ENCODE data around the gene POLR3GL. TPM values are rescaled to one million over a fixed set of nuclear protein-coding genes. Genes with fewer than 3 reads are reported as not detected.

Gene POLR3GL
- total RNA-seq, 1 donor from 2014 or later = 12.0 TPM

DNA sequence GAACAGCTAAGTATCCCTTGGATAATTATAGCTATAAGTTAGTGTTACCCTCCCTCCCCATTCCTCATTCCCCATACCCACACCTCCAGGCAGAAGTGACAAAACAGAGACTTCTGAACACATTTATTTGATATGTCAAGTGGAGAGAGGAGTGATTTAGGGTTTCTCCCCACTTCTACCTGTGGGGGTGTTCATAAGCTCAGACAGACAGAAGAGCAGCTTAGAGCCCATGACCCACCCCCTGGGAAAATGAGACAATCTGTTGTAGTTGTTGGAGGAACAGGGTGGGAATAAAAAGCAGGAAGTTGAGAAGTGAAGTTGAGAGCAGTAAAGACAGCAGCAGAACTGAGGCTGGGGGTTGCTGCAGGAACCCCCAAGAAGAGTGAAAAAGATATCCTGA, 5.2 kb upstream of the POLR3GL start:
- peaks cover 26% of the 10 kb centered on the region for H3F3A ChIP-seq (ENCODE audit: low read depth)
- H3K4me1 Mint-ChIP-seq = peaks cover 67% of the 10 kb centered on the region
- H3K79me2 ChIP-seq (ENCODE audit: low read depth) = no peaks in the 10 kb centered on the region
- H4K20me1 ChIP-seq (ENCODE audit: low read depth) = no peaks in the 10 kb centered on the region
- H3K4me2 ChIP-seq = no peak overlapping the region
- no peak overlapping the region for H2AFZ ChIP-seq (replicated peaks)
- no peaks in the 10 kb centered on the region for H3K9me3 ChIP-seq (ENCODE audit: low read depth)
- H3K27me3 ChIP-seq = peaks cover 89% of the 10 kb centered on the region
- DNase-seq (ENCODE audit: low spot score) = no peak
- no peaks in the 10 kb centered on the region for H3K9me3 Mint-ChIP-seq
- TF ChIP-seq, protein P1, sequence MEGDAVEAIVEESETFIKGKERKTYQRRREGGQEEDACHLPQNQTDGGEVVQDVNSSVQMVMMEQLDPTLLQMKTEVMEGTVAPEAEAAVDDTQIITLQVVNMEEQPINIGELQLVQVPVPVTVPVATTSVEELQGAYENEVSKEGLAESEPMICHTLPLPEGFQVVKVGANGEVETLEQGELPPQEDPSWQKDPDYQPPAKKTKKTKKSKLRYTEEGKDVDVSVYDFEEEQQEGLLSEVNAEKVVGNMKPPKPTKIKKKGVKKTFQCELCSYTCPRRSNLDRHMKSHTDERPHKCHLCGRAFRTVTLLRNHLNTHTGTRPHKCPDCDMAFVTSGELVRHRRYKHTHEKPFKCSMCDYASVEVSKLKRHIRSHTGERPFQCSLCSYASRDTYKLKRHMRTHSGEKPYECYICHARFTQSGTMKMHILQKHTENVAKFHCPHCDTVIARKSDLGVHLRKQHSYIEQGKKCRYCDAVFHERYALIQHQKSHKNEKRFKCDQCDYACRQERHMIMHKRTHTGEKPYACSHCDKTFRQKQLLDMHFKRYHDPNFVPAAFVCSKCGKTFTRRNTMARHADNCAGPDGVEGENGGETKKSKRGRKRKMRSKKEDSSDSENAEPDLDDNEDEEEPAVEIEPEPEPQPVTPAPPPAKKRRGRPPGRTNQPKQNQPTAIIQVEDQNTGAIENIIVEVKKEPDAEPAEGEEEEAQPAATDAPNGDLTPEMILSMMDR (IDR thresholded peaks at IDR 0.05) = no peak
- peak; percentile 13 for TF ChIP-seq EZH2 (IDR thresholded peaks at IDR 0.05)
- H3K4me3 Mint-ChIP-seq = peak overlapping the region; percentile 96
- H3K27ac Mint-ChIP-seq = no peak overlapping the region
- peaks cover 21% of the 10 kb centered on the region for H3K27me3 Mint-ChIP-seq (ENCODE audit: insufficient read depth, low read depth)
- H3K36me3 Mint-ChIP-seq = no peaks in the 10 kb centered on the region
- H3K27ac ChIP-seq = no peak overlapping the region
- no peak overlapping the region for H3K4me3 ChIP-seq
- H3K9ac ChIP-seq = no peak overlapping the region
- H3K4me1 ChIP-seq = peaks cover 33% of the 10 kb centered on the region
- no peaks in the 10 kb centered on the region for H3K36me3 ChIP-seq

DNA sequence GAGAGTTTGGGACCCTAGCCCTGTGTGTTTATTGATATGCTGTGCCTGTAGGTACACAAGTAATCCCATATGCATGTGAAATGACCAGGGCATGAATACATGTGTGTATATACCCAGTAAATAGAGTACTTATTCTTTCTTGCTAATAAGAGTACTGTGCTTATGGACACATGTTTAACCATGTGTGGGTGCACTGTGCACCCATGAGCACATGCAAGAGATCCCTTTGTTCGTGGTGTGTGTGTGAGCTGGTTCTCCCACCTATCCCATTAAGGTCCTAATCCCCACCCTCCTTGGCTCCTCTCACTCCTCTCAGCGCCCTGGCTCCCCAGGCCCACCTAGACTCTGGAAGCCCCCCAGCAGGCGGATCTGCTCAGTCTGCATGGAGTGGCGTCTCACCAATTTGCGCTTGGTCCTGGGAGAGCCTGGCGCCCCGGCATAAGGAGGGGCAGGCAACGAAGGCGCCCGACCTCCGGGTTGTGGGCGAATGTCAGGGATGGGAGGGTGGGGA, 4.5 kb upstream of the POLR3GL start:
- Histone ChIP-seq H3K79me2 (ENCODE audit: low read depth) (no peaks in the 10 kb centered on the region), H4K20me1 (ENCODE audit: low read depth) (no peaks in the 10 kb centered on the region), H3K27ac (no peak overlapping the region), H3K4me3 (peak overlapping the region; percentile 79), H3K4me1 (peaks cover 34% of the 10 kb centered on the region), H3K4me2 (peak overlapping the region; percentile 87), H3K9ac (no peak overlapping the region), H3K27me3 (peaks cover 90% of the 10 kb centered on the region), H3F3A (ENCODE audit: low read depth) (peaks cover 26% of the 10 kb centered on the region), H3K9me3 (ENCODE audit: low read depth) (no peaks in the 10 kb centered on the region), H3K36me3 (no peaks in the 10 kb centered on the region), H2AFZ (replicated peaks) (peak overlapping the region; percentile 79)
- H3K27ac Mint-ChIP-seq = no peak overlapping the region
- peaks cover 22% of the 10 kb centered on the region for H3K27me3 Mint-ChIP-seq (ENCODE audit: insufficient read depth, low read depth)
- peak overlapping the region; percentile 96 for H3K4me3 Mint-ChIP-seq
- no peak for DNase-seq (ENCODE audit: low spot score)
- TF ChIP-seq, protein P1 (IDR thresholded peaks at IDR 0.05) = no peak
- TF ChIP-seq EZH2phosphoT487 (IDR thresholded peaks at IDR 0.05) = peak; percentile 9
- no peaks in the 10 kb centered on the region for H3K36me3 Mint-ChIP-seq
- peaks cover 71% of the 10 kb centered on the region for H3K4me1 Mint-ChIP-seq
- no peaks in the 10 kb centered on the region for H3K9me3 Mint-ChIP-seq

DNA sequence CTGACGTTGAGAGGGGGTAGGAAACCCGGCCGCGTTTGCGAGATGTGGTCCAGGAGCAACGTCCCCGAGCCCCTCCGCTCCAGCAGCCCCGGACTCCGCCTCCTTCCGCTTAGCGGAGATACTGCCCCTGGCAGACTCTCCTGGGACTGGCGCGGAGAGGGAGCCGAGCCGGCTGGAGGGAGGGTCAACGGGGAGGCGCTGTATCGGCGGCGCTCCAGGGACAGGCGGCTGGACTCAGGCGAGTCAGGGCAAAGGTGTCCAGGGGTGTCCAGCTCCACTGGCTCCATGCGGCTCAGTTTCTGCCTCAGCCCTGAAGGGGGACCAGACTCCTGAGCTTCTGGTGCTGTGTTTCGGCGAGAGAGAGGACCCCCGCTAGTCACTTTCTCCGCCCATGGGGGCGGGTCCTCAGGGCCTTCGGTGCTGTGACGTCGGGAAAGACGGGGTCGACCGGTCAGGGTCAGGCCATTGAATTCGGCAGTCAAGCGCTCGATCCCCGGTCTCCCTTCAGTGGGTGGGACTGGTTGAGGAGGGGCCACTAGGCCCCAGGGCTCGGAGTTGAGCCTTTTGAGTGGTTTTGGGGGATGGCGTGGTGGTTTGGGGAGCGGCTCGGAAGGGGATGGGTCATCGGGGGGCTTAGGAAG, 3.9 kb upstream of the POLR3GL start:
- DNase-seq (ENCODE audit: low spot score) = peak; percentile 90
- Histone ChIP-seq H3K27me3 (peaks cover 88% of the 10 kb centered on the region), H3K4me1 (peaks cover 36% of the 10 kb centered on the region), H3K9ac (no peak overlapping the region), H3K4me2 (peak overlapping the region; percentile 87), H4K20me1 (ENCODE audit: low read depth) (no peaks in the 10 kb centered on the region), H3F3A (ENCODE audit: low read depth) (peaks cover 26% of the 10 kb centered on the region), H3K9me3 (ENCODE audit: low read depth) (no peaks in the 10 kb centered on the region), H3K4me3 (peak overlapping the region; percentile 79), H3K36me3 (no peaks in the 10 kb centered on the region), H2AFZ (replicated peaks) (peak overlapping the region; percentile 79), H3K79me2 (ENCODE audit: low read depth) (no peaks in the 10 kb centered on the region), H3K27ac (no peak overlapping the region)
- H3K9me3 Mint-ChIP-seq = no peaks in the 10 kb centered on the region
- H3K36me3 Mint-ChIP-seq = no peaks in the 10 kb centered on the region
- H3K27ac Mint-ChIP-seq = peak overlapping the region; percentile 90
- peak overlapping the region; percentile 96 for H3K4me3 Mint-ChIP-seq
- TF ChIP-seq EZH2phosphoT487 (IDR thresholded peaks at IDR 0.05) = no peak
- TF ChIP-seq, protein P1 (IDR thresholded peaks at IDR 0.05) = peak; percentile 33
- TF ChIP-seq EZH2 (IDR thresholded peaks at IDR 0.05) = no peak
- H3K4me1 Mint-ChIP-seq = peaks cover 67% of the 10 kb centered on the region
- H3K27me3 Mint-ChIP-seq (ENCODE audit: insufficient read depth, low read depth) = peaks cover 22% of the 10 kb centered on the region

Data from neural progenitor cell (in vitro differentiated cells).